Measurements from ENCODE around the gene FCRL1. TPM values are rescaled to one million over a fixed set of nuclear protein-coding genes. Genes with fewer than 3 reads are reported as not detected.

The FCRL1 gene
- total and polyA plus RNA-seq, 2 donors (not counting 3 experiments of a cell fraction or from before 2014, with no cell fraction given), result not detected

- ChIA-PET POLR2A (no interaction called here), CTCF (no interaction called here)
- H3K36me3 ChIP-seq (ENCODE audit: control insufficient read depth in 2 of 2, extremely low read depth in 1 of 2, insufficient read depth in 2 of 2, low read length in 2 of 2), result no peaks in the 10 kb centered on the region
- no peaks in the 10 kb centered on the region for H3K4me1 ChIP-seq (ENCODE audit: control insufficient read depth, extremely low read depth, insufficient read depth, low read length)
- intact Hi-C loops (cut with micrococcal nuclease) (no loop called here), dilution Hi-C loops (cut with MboI; ENCODE audit: extremely low pct_ligation_motif_present, low sequenced_read_pairs) (no loop called here)
- FAIRE-seq, result no peak
- H3K27ac ChIP-seq (ENCODE audit: insufficient read depth, low read depth, low read length), result no peak overlapping the region
- no peak overlapping the region for H3K9ac ChIP-seq (replicated peaks; ENCODE audit: extremely low read depth, insufficient read depth, low read length)
- H3K79me2 ChIP-seq (ENCODE audit: control insufficient read depth, insufficient read depth, low read length), result no peaks in the 10 kb centered on the region
- H3K9me3 ChIP-seq (replicated peaks; ENCODE audit: control insufficient read depth, insufficient read depth, low read length), result no peaks in the 10 kb centered on the region
- no peaks in the 10 kb centered on the region for H3K9me1 ChIP-seq (replicated peaks; ENCODE audit: control insufficient read depth, extremely low read depth, insufficient read depth, low read length)
- TF ChIP-seq JUN (IDR thresholded peaks at IDR 0.05; ENCODE audit: borderline replicate concordance, insufficient read depth, insufficient read length, low read depth), result no peak
- no peak for TF ChIP-seq POLR2AphosphoS5 (IDR thresholded peaks at IDR 0.05; ENCODE audit: insufficient read depth, low read depth, low read length)
- TF ChIP-seq FOS (IDR thresholded peaks at IDR 0.05; ENCODE audit: borderline replicate concordance, insufficient read depth, low read length), result no peak
- no peak for TF ChIP-seq CTCF (IDR thresholded peaks at IDR 0.05; ENCODE audit: extremely low read depth in 1 of 2, insufficient read depth in 1 of 2, low read depth in 1 of 2, low read length in 2 of 2)
- TF ChIP-seq MYC (IDR thresholded peaks at IDR 0.05; ENCODE audit: low read depth, low read length), result no peak
- no peak for TF ChIP-seq MAX (IDR thresholded peaks at IDR 0.05; ENCODE audit: insufficient read depth, insufficient read length)
- TF ChIP-seq EZH2 (IDR thresholded peaks at IDR 0.05; ENCODE audit: borderline replicate concordance, low read depth, low read length, severe bottlenecking), result no peak
- no peak for TF ChIP-seq GATA2 (IDR thresholded peaks at IDR 0.05; ENCODE audit: insufficient read depth, insufficient read length, low read depth, low read length)
- no peak for TF ChIP-seq POLR2A (IDR thresholded peaks at IDR 0.05; ENCODE audit: low read depth, low read length)
- H3K27me3 ChIP-seq (ENCODE audit: control insufficient read depth in 2 of 2, insufficient read depth in 2 of 2, low read length in 2 of 2), result no peaks in the 10 kb centered on the region
- H4K20me1 ChIP-seq (replicated peaks; ENCODE audit: control insufficient read depth, extremely low read depth, insufficient read depth, low read length), result no peaks in the 10 kb centered on the region
- H2AFZ ChIP-seq (ENCODE audit: low read depth, low read length), result no peak overlapping the region
- no peak for DNase-seq (ENCODE audit: low read depth, low spot score)
- H3K4me3 ChIP-seq (replicated peaks in 1 of 3; ENCODE audit: insufficient read depth in 1 of 3, low read depth in 1 of 3, low read length in 3 of 3), result no peak overlapping the region
- no peak overlapping the region for H3K4me2 ChIP-seq (ENCODE audit: insufficient read depth, low read length)
- BruUV-seq (replicated peaks), result no TSS peak
Observed at GRCh38 chr1:157862114-157863070, 42.5 kb upstream of the FCRL1 start.
